ENCODE results near the gene CHD1. TPM values are rescaled to one million over a fixed set of nuclear protein-coding genes. Genes with fewer than 3 reads are reported as not detected.
"Not testable (repeated sequence)": the region's sequence is repeated elsewhere in the genome, so short reads cannot be mapped to it uniquely, and the experiment has no call there.

The CHD1 gene
- 26.4 TPM for polyA plus RNA-seq (ENCODE audit: insufficient read length)

DNA sequence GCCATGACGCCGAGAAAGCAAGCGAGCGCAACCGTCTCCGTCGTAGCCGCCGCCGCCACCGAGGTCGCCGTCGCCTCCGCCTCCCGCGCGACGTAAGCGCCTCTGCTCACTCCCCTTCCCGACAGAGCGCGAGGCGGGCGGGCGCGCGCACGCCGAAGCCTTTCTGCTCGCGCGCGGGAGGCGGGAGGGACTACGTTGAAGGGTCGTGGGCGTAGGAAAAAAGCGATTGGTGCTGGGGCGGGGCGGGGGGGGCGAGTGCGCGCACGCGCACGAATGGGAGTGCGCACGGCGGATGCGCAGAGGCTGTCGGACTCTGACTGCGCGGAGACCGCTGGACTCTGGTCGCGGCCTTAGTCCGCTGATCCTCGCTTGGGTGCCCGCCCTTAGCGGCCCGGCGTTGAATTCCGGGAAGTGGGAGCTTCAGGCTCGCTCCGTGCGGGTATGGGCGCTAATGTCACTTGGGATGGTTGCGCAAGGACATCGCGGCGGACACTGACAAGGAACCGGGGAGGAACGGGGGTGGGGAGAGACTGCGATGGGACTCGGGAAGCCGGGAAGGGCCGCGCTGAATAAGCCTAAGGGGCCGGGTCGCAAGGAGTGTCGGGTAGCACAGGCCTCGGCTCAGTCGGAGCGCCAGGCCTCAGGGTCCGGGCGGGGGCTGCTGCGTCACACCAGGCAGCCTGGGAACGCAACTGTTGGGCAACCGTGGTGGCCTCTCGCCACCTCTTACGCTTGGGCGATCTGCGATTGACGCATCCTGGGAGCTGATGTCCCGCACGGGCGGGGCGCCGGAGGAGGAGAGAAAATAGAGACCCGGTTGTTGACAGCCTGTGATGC lies at the start of gene CHD1:
TSS of gene CHD1 (minus strand) at position 135 of the 837 bp plus-strand sequence. CDS start 2,621 bp downstream, outside the sequence.
- DNase-seq (ENCODE audit: low read depth) = peak; percentile 91

DNA sequence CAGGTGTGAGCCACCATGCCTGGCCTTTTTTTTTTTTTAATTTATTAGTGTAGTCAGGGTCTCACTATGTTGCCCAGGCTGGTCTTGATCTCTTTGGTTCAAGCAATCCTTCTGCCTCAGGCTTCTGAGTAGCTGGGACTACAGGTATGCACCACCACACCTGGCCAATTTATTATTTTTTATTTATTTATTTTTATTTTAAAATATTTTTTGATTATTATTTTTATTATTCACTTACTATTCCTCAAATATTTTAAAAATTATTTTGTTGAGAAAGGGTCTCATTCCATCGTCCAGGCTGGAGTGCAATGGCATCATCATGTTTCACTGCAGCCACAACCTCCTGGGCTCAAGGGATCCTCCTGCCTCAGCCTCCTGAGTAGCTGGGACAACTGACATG lies 49.7 kb upstream of the CHD1 start:
- DNase-seq (ENCODE audit: low read depth) = no peak

DNA sequence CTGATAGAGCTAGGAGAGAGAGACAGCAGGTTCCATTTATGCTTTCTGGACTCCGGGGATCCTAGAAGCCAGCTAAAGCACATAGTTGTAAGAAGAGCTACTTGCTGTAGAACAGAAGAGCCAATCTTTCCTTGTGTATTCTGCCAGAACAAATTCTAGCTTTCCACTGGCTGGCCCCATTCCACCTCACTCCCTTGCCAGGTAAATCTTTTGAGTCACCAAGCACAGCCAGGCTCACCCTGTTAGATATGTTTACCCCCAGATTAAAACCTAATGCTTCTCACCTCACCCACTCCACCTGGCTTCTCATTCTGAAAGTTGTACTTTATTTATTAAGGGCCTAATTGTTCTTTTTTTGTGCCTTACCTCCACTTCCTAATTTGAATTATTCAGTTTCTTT lies 48.9 kb upstream of the CHD1 start:
- DNase-seq (ENCODE audit: low read depth) = no peak

DNA sequence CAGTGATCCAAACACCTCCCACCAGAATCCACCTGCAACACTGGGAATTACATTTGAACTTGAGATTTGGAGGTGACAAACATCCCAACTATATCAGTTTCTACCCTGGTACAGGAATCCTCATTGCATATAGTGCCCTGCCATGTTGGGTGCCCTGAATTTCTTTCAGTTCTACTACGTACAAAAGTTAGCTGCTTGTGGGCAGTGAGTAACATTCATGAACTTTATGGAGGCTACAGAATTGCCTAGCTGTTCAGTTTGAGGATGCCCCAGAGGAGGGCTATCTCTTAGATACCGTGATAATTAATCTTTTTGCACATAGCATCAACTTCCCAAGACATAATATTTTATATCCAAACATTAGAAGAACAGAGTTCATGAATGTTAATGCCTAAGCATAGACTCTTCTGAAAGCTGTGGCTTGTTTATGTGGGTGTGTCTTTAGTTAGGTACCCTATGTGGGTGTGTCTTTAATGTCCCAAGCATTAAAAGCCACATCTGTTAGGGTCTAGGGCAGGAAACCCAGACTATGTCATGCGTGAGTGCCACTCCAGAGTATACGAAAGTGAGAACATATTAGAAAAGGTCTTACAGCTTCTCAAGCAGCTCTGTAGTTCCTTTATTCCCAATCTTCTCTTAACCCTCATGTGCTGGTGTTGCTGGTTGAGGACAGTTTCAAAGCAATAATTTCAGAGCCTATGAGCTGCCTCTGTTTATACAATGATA lies 47.0 kb upstream of the CHD1 start:
- no peak for DNase-seq (ENCODE audit: low read depth)

DNA sequence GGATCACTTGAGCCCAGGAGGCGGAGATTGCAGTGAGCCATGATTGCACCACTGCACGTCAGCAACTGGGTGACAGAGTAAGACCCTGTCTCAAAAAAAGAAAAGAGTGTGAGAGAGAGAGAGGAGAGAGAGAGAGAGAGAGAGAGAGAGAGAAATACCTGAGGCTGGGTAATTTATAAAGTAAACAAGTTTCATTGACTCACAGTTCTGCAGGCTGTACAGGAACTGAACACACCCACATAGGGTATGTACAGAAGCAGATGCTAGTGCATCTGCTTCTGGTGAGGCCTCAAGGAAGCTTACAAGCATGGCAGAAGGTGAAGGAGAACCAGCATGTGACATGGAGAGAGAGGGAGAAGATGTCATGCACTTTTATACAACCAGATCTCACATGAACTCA lies 46.4 kb upstream of the CHD1 start:
- DNase-seq (ENCODE audit: low read depth) = no peak

DNA sequence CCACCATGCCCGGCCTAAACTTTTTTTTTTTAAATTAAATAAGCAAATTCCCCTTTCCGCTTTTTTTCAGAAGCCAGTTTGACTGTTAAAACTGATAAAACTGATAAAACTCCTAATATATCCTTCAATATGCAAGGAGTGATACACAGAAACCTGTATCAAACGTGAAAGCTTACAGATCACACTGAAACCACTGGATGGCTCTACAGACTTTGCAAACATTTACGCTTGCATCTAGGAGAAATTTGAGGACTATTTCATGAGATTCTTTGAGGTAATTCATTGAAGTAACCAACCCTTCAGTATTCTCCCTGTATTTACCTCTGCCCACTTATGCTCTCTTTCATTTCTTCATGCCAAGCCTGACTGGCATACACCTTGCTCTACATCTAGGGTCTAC lies 40.6 kb upstream of the CHD1 start:
- DNase-seq (ENCODE audit: low read depth) = no peak

DNA sequence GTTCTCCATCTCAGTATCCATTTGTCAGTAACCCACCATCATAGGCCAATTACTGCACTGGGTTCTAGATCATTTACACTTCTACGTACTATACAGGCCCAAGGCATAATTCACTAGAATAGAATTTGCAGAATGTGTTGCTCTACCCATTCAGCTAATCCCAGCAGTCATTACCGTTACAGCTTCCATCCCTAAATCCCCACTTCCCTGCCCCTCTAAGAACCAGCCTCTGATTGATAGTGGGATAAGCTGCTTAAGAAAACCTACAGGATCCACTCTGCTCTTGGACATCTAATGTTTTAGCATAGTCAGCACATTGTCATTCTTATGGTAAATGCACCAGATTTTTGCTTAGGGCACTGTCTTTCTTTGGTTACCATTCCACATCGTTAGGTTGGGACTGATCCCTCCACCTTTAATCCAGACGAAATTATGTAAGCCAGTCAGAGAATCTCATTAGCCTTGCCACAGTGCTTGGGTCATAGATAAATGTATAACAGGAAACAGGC lies 39.3 kb upstream of the CHD1 start:
- no peak for DNase-seq (ENCODE audit: low read depth)

DNA sequence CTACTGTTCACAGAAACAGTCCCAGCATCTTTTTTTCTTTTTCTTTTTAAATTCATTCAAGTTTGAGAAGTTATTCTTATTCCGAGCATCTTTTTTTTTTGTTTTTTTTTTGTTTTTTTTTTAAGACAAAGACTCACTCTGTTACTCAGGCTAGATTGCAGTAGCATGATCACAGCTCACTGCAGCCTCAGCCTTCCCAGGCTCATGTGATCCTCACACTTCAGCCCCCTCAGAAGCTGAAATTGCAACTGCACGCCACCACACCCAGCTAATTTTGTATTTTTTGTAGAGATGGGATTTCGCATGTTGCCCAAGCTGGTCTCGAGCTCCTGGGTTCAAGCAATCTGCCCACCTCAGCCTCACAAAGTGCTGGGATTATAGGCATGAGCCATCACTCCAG lies 36.4 kb upstream of the CHD1 start:
- DNase-seq (ENCODE audit: low read depth) = no peak

DNA sequence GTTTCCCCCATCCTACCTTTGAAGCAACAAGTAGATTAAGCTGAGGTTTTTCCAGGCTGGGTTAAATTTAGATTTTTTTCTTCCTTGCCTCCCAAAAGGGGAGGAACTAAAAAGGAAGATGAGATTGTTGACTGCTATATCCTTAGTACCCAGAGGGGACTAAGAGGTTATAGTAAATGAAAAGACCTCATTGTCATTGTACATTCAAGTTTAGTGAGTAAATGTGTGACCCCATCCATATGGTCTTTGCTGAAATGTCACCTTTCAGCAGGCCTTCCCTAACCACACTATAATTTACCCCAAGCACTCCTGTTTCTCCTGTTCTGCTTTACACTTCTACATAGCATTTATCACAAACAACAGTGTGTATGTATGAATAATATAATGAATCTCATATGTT lies 35.8 kb upstream of the CHD1 start:
- DNase-seq (ENCODE audit: low read depth) = no peak

DNA sequence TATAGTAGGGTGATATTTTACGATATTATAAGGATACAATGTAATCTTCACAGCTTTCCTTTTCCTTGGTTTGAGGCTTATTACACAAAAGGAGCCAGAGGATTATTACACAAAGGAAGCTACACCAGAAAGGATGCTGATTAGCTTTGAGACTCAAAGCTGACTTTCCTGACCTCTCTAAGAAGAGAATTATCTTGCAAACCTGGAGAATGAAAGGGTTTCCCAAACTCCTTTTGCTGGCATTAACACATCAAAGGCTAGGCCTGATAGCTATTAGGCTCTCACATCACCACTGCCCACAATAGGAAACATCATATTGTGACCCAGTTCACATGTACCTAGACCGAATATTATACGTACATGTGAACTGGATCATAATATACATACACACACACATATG lies 34.2 kb upstream of the CHD1 start:
- no peak for DNase-seq (ENCODE audit: low read depth)

DNA sequence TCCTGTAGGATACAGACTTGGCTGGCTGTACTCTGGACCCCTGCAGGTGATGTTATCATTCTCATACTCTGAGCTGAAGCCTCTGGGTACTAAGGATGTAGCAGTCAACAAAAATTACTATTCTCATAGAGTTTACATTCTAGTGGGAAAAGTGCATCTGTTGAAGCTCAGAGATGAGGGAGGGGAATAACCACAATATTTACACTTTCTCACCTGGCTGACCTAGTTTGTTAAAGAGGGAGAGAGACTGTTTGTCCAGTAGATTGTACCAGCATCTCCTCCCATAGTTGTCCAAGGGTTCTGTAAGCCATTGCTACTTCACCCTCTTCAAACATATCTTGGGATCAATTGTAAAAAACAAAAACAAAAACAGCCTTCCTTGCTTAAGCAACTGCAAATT lies 33.8 kb upstream of the CHD1 start:
- DNase-seq (ENCODE audit: low read depth) = no peak

DNA sequence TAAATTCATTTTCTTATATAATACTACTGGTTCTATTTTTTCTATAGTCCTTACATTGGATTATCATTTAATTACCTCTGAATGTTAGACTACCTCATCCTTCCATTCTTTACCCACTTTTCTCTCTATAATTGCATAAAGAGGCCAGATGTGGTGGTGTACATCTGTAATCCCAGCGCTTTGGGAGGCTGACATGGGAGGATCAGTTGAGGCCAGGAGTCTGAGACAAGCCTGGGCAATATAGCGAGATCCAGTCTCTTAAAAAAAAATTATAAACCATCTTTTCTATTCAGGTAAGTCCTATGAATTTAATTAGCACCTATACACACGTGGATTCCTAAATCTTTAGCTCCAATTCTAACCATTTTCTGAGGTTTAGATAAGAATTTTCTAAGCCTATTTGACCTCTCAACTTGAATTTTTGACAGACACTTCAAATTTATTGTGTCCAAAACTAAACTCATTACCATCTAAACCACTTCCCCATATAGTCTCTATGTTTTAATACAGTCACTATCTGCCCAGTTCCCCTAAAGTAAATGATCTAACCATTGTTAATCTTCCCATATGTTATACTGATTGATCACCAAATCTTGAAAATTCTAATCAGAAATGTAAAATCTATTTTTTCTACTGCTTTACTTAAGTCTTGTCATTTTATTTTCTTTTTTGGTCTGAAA lies 33.0 kb upstream of the CHD1 start:
- no peak for DNase-seq (ENCODE audit: low read depth)

DNA sequence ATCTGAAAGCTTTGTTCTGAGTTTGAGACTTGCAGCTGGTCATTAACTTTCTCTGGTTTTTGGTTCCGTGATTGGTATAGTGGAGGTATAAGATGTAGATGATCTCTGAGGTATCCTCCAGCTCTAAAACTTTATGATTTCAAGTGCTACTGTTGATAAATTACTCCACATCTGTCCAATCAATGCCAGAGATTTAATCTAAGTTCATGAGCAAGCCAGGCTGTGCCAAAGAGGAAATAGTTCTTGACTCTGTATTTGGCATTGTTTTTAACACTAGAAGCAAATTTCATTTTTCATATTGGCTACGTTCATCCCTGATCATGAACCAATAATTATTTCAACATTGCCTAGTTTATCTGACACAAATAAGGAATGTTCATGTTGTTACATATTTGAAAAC lies 28.5 kb upstream of the CHD1 start:
- no peak for DNase-seq (ENCODE audit: low read depth)

DNA sequence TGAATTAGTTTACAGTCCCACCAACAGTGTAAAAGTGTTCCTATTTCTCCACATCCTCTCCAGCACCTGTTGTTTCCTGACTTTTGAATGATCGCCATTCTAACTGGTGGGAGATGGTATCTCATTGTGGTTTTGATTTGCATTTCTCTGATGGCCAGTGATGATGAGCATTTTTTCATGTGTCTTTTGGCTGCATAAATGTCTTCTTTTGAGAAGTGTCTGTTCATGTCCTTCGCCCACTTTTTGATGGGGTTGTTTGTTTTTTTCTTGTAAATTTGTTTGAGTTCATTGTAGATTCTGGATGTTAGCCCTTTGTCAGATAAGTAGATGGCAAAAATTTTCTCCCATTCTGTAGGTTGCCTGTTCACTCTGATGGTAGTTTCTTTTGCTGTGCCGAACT lies 27.1 kb upstream of the CHD1 start:
- not testable (repeated sequence) for DNase-seq (ENCODE audit: low read depth)

DNA sequence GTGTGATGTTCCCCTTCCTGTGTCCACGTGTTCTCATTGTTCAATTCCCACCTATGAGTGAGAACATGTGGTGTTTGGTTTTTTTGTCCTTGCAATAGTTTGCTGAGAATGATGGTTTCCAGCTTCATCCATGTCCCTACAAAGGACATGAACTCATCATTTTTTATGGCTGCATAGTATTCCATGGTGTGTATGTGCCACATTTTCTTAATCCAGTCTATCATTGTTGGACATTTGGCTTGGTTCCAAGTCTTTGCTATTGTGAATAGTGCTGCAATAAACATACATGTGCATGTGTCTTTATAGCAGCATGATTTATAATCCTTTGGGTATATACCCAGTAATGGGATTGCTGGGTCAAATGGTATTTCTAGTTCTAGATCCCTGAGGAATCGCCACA lies 26.7 kb upstream of the CHD1 start:
- not testable (repeated sequence) for DNase-seq (ENCODE audit: low read depth)

DNA sequence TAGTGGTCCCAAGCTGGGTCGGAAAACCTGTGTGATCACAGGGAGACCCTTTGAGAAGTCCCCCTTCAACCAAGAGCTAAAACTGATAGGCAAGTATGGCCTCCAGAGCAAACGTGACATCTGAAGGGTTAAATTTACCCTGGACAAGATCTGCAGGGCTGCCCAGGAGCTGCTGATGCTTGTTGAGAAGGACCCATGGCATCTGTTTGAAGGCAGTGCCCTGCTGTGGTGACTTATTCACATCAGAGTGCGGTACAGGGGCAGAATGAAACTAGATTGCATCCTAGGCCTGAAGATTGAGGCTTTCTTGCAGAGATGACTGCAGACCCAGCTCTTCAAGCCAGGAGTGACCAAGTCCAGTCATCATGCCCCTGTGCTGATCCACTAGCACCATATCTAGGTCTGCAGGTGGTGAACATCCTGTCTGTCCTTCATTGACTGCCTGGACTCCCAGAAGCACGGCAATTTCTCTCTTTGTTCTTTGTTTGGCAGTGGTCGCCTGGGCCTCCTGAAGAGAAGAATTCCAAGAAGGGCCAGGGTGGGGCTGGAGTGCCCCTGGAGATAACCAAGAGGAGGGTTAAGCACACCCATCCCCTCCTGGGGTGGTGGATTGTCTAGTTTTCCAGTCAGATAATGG lies 25.7 kb upstream of the CHD1 start:
- no peak for DNase-seq (ENCODE audit: low read depth)

DNA sequence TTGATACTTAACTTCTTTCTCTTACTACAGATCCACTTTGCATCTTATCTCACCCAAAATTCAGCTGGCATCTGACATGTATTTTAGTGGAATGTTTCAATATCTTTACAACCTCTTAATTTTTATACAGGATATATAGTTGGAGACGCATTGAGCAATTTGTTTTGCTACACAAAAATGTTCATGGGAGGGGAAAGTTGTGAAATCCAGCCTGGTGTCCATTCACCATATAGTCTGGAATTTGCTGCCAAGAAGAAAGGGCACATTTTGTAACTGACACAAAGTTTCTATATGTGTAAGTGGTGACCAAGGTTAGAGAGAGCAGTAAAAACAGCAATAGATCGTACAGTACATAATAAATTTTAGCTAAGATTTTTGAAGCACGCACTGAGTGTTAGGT lies 14.0 kb upstream of the CHD1 start:
- DNase-seq (ENCODE audit: low read depth) = no peak

DNA sequence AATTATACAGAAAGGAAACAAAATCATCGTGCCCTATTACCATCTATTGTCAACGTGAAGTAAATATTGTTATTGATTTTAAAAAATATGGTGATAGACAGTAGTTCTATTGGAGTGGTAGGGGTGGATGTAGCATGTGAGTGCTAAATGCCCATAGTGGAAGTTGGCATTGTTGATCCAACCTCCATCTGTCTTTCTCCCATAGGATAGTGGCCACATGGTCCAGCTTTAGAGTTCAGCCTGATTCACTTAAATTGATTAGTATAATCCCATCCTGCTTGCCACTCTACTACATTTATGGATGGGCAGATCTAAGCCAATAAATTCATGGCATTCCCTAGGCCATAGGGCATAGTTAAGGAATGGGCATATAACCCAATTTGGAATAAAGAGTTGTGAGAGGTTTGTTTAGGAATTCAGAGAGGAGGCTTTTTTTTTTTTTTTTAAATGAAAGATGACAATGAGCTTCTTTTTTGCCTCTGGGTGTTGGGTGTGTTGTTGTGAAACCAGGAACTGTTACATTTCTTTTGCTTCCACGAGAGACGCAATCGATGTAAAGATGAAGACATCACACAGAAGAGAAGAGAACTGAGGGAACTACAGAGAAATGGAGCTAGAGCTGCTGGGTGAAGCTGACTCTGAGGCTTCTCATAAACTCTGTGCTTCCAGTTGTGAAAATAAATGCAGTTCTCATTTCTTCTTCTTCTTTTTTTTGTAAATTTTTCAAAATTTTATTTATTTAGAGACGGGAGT lies 12.5 kb upstream of the CHD1 start:
- no peak for DNase-seq (ENCODE audit: low read depth)

DNA sequence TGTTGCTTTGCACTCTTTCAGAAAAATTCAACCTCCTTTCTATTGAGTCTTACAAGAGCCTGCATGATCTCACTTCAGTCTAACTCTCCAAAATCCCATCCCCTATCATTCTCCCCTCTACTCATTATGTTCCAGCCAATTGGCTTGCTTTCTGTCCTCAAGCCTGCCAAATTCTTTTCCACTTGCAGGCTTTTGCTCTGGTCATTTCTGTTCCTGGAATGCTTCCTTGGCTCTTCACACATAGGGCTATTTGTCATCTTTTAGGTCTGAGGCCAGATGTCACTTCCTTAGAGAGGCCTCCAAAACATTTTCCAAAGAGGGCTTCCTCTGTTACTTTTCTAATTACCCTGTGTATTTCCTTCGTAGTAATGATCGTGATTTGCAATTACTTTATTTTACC lies 11.8 kb upstream of the CHD1 start:
- DNase-seq (ENCODE audit: low read depth) = no peak

DNA sequence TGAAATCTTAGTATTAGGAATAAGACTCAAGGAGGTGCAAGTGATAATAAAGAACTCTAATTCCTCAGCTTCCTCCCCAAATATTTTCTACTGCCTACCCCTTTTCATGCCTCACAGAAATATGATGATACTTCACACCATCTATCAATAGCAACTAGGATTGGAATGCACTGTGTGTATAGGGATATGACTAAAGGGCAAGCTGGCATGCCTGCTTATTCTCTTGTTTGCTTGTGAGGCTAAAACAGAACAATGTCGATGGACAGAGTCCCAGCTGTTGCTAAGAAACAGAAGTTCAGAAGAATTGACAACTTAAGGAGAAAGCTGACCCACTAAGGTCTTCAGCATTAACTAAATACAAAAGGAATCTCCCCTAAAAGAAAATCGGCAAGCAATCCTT lies 9.7 kb upstream of the CHD1 start:
- DNase-seq (ENCODE audit: low read depth) = no peak

Measured in forelimb muscle (tissue), 1 donor.